Hippocampal formation (tissue), 2 donors: ENCODE measurements around the gene CDX2.

Source experiments
- DNase-seq, 2 donors: peaks; one replicate each; lab custom pipeline; 2025; lab: John Stamatoyannopoulos, UW

CDX2 gene

GRCh38 chr13:27928805-27929753 lies 40.0 kb downstream of the CDX2 start:
- no peak for DNase-seq

- DNase-seq = no peak
These were observed 40.7 kb downstream of the CDX2 start for GRCh38 chr13:27928353-27928804.

- DNase-seq = no peak
These were observed 41.4 kb downstream of the CDX2 start for GRCh38 chr13:27927444-27928352.

GRCh38 chr13:27926644-27927434 lies 42.3 kb downstream of the CDX2 start:
- DNase-seq = no peak

- DNase-seq = no peak
These were observed 43.7 kb downstream of the CDX2 start for GRCh38 chr13:27925220-27925991.

- DNase-seq = no peak
These were observed 44.5 kb downstream of the CDX2 start for GRCh38 chr13:27924529-27925141.

GRCh38 chr13:27923794-27924528 lies 45.2 kb downstream of the CDX2 start:
- DNase-seq = no peak

- no peak for DNase-seq
These were observed 46.1 kb downstream of the CDX2 start for GRCh38 chr13:27922883-27923612.

- no peak for DNase-seq
These were observed 46.9 kb downstream of the CDX2 start for GRCh38 chr13:27921961-27922882.

GRCh38 chr13:27921421-27921960 lies 47.6 kb downstream of the CDX2 start:
- no peak for DNase-seq

- DNase-seq = no peak
These were observed 48.3 kb downstream of the CDX2 start for GRCh38 chr13:27920677-27921420.

GRCh38 chr13:27919934-27920676 lies 49.0 kb downstream of the CDX2 start, which contains the start of gene PDX1:
Gene PDX1, plus strand, starts transcription at chr13:27920000. Its CDS starts 139 bp downstream, at chr13:27920139.
- no peak for DNase-seq

- no peak for DNase-seq
These were observed 49.5 kb downstream of the CDX2 start for GRCh38 chr13:27919659-27919933.

GRCh38 chr13:27918918-27919658 lies 50.0 kb downstream of the CDX2 start:
- no peak for DNase-seq

- no peak for DNase-seq
These were observed 50.8 kb downstream of the CDX2 start for GRCh38 chr13:27918041-27918917.
